Measurements from ENCODE around the gene NEGR1.

NEGR1 gene

GRCh38 chr1:71424536-71424935, 857.8 kb downstream of the NEGR1 start:
- TF ChIP-seq CTCF (conservative IDR thresholded peaks at IDR 0.05; ENCODE audit: low read depth), result no peak
- ChIA-PET CTCF (no interaction called here), POLR2A (ENCODE audit: low non-redundant PET) (no interaction called here)
- no peak overlapping the region for H3K27ac ChIP-seq
- DNase-seq (ENCODE audit: low spot score), result no peak

- DNase-seq (ENCODE audit: low spot score), result no peak
- POLR2A ChIA-PET (ENCODE audit: low non-redundant PET), result no interaction called here
- CTCF ChIA-PET, result no interaction called here
- H3K27ac ChIP-seq, result no peak overlapping the region
- TF ChIP-seq CTCF (conservative IDR thresholded peaks at IDR 0.05; ENCODE audit: low read depth), result no peak
Observed at GRCh38 chr1:71422221-71422620, 860.1 kb downstream of the NEGR1 start.

- TF ChIP-seq CTCF (conservative IDR thresholded peaks at IDR 0.05; ENCODE audit: low read depth), result no peak
- POLR2A ChIA-PET (ENCODE audit: low non-redundant PET), result no interaction called here
- DNase-seq (ENCODE audit: low spot score), result no peak
- CTCF ChIA-PET, result no interaction called here
- no peak overlapping the region for H3K27ac ChIP-seq
Observed at GRCh38 chr1:71417421-71417820, 864.9 kb downstream of the NEGR1 start.

GRCh38 chr1:71414179-71414578, 868.2 kb downstream of the NEGR1 start:
- POLR2A ChIA-PET (ENCODE audit: low non-redundant PET), result no interaction called here
- CTCF ChIA-PET, result no interaction called here
- no peak overlapping the region for H3K27ac ChIP-seq
- DNase-seq (ENCODE audit: low spot score), result no peak
- TF ChIP-seq CTCF (conservative IDR thresholded peaks at IDR 0.05; ENCODE audit: low read depth), result no peak

GRCh38 chr1:71413441-71414175, 868.7 kb downstream of the NEGR1 start:
- no peak for DNase-seq (ENCODE audit: low spot score)
- no peak for TF ChIP-seq CTCF (conservative IDR thresholded peaks at IDR 0.05; ENCODE audit: low read depth)
- CTCF ChIA-PET, result no interaction called here
- no peak overlapping the region for H3K27ac ChIP-seq
- POLR2A ChIA-PET (ENCODE audit: low non-redundant PET), result no interaction called here

GRCh38 chr1:71400050-71400449, 882.3 kb downstream of the NEGR1 start:
- CTCF ChIA-PET, result interaction anchor here (0.6 kb wide), 1 partner anchor 1711 kb away, joined by 3 read pairs; no protein-coding TSS in a partner anchor
- no peak for TF ChIP-seq CTCF (conservative IDR thresholded peaks at IDR 0.05; ENCODE audit: low read depth)
- POLR2A ChIA-PET (ENCODE audit: low non-redundant PET), result no interaction called here
- H3K27ac ChIP-seq, result no peak overlapping the region
- no peak for DNase-seq (ENCODE audit: low spot score)

Data from RWPE1 (cell line).